Measurements from ENCODE around the gene CACNG1. TPM values are rescaled to one million over a fixed set of nuclear protein-coding genes. Genes with fewer than 3 reads are reported as not detected.

CACNG1 gene
- total and polyA plus RNA-seq, 2 donors (not counting 3 experiments of a cell fraction or from before 2014, with no cell fraction given): not detected

GRCh38 chr17:67003231-67003630 lies 41.1 kb upstream of the CACNG1 start:
- dilution Hi-C loops (cut with MboI; ENCODE audit: extremely low pct_ligation_motif_present, low sequenced_read_pairs): no loop called here
- DNase-seq (ENCODE audit: low read depth, low spot score): no peak

More at GRCh38 chr17:67003231-67003630, 41.1 kb upstream of the CACNG1 start:
- Histone ChIP-seq H2AFZ (ENCODE audit: low read depth, low read length) (no peak overlapping the region), H3K36me3 (ENCODE audit: control insufficient read depth in 2 of 2, extremely low read depth in 1 of 2, insufficient read depth in 2 of 2, low read length in 2 of 2) (no peaks in the 10 kb centered on the region), H3K4me2 (ENCODE audit: insufficient read depth, low read length) (no peak overlapping the region), H3K27ac (ENCODE audit: insufficient read depth, low read depth, low read length) (no peak overlapping the region), H4K20me1 (replicated peaks; ENCODE audit: control insufficient read depth, extremely low read depth, insufficient read depth, low read length) (no peaks in the 10 kb centered on the region), H3K9ac (replicated peaks; ENCODE audit: extremely low read depth, insufficient read depth, low read length) (no peak overlapping the region), H3K4me3 (replicated peaks in 1 of 3; ENCODE audit: insufficient read depth in 1 of 3, low read depth in 1 of 3, low read length in 3 of 3) (no peak overlapping the region), H3K9me1 (replicated peaks; ENCODE audit: control insufficient read depth, extremely low read depth, insufficient read depth, low read length) (no peaks in the 10 kb centered on the region), H3K27me3 (ENCODE audit: control insufficient read depth in 2 of 2, insufficient read depth in 2 of 2, low read length in 2 of 2) (no peaks in the 10 kb centered on the region), H3K4me1 (ENCODE audit: control insufficient read depth, extremely low read depth, insufficient read depth, low read length) (no peaks in the 10 kb centered on the region), H3K9me3 (replicated peaks; ENCODE audit: control insufficient read depth, insufficient read depth, low read length) (no peaks in the 10 kb centered on the region), H3K79me2 (ENCODE audit: control insufficient read depth, insufficient read depth, low read length) (no peaks in the 10 kb centered on the region)
- ChIA-PET CTCF (interaction anchor here (1.1 to 1.5 kb wide), 3 partner anchors 12 to 372 kb away, joined by 3 to 4 read pairs (median 3); no protein-coding TSS in a partner anchor), POLR2A (no interaction called here)
- no peak for FAIRE-seq
- intact Hi-C loops (cut with micrococcal nuclease): no loop called here
- TF ChIP-seq POLR2AphosphoS5 (IDR thresholded peaks at IDR 0.05; ENCODE audit: insufficient read depth, low read depth, low read length): no peak
- TF ChIP-seq POLR2A (IDR thresholded peaks at IDR 0.05; ENCODE audit: low read depth, low read length): no peak
- TF ChIP-seq FOS (IDR thresholded peaks at IDR 0.05; ENCODE audit: borderline replicate concordance, insufficient read depth, low read length): no peak
- TF ChIP-seq CTCF (IDR thresholded peaks at IDR 0.05; ENCODE audit: extremely low read depth in 1 of 2, insufficient read depth in 1 of 2, low read depth in 1 of 2, low read length in 2 of 2): no peak
- TF ChIP-seq GATA2 (IDR thresholded peaks at IDR 0.05; ENCODE audit: insufficient read depth, insufficient read length, low read depth, low read length): no peak
- TF ChIP-seq JUN (IDR thresholded peaks at IDR 0.05; ENCODE audit: borderline replicate concordance, insufficient read depth, insufficient read length, low read depth): no peak
- no peak for TF ChIP-seq EZH2 (IDR thresholded peaks at IDR 0.05; ENCODE audit: borderline replicate concordance, low read depth, low read length, severe bottlenecking)
- no peak for TF ChIP-seq MAX (IDR thresholded peaks at IDR 0.05; ENCODE audit: insufficient read depth, insufficient read length)
- no peak for TF ChIP-seq MYC (IDR thresholded peaks at IDR 0.05; ENCODE audit: low read depth, low read length)
- BruUV-seq (replicated peaks): no TSS peak

Measured in endothelial cell of umbilical vein (primary cell).